NB4 (cell line): ENCODE measurements around the gene SEMA4B.

Experiments
- MYC ChIP-seq: IDR thresholded peaks from 2 replicates; pipeline ENCODE4 v1.6.1; 2011; ENCODE audit warnings: low read depth, low read length
- POLR2A ChIP-seq: IDR thresholded peaks from 2 replicates; pipeline ENCODE4 v1.6.1; 2011; ENCODE audit warnings: mild to moderate bottlenecking; ENCODE audit not compliant: insufficient read length; ENCODE audit errors: extremely low read depth
- TF ChIP-seq, protein P1 (sequence below): IDR thresholded peaks from one replicate; pipeline ENCODE4 v1.5.1; 2012; ENCODE audit warnings: low read depth, low read length
- TF ChIP-seq, protein P2 (sequence below): IDR thresholded peaks from 2 replicates; pipeline ENCODE4 v1.6.1; 2011; ENCODE audit warnings: low read depth, low read length

DNA sequence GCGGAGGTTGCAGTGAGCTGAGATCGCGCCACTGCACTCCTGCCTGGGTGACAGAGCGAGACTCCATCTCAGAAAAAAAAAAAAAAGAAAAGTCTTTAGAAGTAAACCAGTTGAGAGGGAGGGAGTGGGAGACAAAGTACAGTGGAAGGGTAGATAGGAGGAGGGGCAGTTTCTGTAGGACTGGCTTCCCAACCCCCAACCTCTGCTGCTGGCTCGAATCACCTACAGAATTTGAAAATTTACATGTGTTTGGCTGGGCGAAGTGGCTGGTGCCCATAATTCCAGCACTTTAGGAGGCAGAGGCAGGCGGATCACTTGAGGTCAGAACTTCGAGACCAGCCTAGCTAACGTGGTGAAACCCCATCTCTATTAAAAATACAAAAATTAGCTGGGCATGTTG is 24.1 kb upstream of the SEMA4B start:
- TF ChIP-seq, protein P1, sequence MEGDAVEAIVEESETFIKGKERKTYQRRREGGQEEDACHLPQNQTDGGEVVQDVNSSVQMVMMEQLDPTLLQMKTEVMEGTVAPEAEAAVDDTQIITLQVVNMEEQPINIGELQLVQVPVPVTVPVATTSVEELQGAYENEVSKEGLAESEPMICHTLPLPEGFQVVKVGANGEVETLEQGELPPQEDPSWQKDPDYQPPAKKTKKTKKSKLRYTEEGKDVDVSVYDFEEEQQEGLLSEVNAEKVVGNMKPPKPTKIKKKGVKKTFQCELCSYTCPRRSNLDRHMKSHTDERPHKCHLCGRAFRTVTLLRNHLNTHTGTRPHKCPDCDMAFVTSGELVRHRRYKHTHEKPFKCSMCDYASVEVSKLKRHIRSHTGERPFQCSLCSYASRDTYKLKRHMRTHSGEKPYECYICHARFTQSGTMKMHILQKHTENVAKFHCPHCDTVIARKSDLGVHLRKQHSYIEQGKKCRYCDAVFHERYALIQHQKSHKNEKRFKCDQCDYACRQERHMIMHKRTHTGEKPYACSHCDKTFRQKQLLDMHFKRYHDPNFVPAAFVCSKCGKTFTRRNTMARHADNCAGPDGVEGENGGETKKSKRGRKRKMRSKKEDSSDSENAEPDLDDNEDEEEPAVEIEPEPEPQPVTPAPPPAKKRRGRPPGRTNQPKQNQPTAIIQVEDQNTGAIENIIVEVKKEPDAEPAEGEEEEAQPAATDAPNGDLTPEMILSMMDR: no peak
- TF ChIP-seq, protein P2, sequence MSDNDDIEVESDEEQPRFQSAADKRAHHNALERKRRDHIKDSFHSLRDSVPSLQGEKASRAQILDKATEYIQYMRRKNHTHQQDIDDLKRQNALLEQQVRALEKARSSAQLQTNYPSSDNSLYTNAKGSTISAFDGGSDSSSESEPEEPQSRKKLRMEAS: no peak
- TF ChIP-seq POLR2A (no peak), MYC (no peak)
